HUES48 (cell line): ENCODE results near the gene DYNLT1.

Experiments
- H3K27ac ChIP-seq: one replicate; pipeline ENCODE4 v1.7.0; 2013; ENCODE audit warnings: low read depth, low read length, inconsistent platforms
- H3K27me3 ChIP-seq: 2 replicates; pipeline ENCODE4 v1.6.1; 2013; ENCODE audit warnings: mild to moderate bottlenecking, low read length; ENCODE audit not compliant: control insufficient read depth, insufficient read depth
- H3K36me3 ChIP-seq: 2 replicates; pipeline ENCODE4 v1.6.1; 2013; ENCODE audit warnings: low read length; ENCODE audit not compliant: control insufficient read depth, insufficient read depth
- H3K4me1 ChIP-seq: 2 replicates; pipeline ENCODE4 v1.6.1; 2013; ENCODE audit warnings: mild to moderate bottlenecking, low read length; ENCODE audit not compliant: control insufficient read depth, insufficient read depth
- H3K4me3 ChIP-seq: 2 replicates; pipeline ENCODE4 v1.5.1; 2013; ENCODE audit warnings: mild to moderate bottlenecking, low read depth, low read length
- H3K9ac ChIP-seq: 2 replicates; pipeline ENCODE4 v1.6.1; 2013; ENCODE audit warnings: mild to moderate bottlenecking, low read depth, low read length, moderate library complexity
- H3K9me3 ChIP-seq: 2 replicates; pipeline ENCODE4 v1.6.1; 2013; ENCODE audit warnings: low read length; ENCODE audit not compliant: control insufficient read depth, insufficient read depth

Gene DYNLT1

DNA sequence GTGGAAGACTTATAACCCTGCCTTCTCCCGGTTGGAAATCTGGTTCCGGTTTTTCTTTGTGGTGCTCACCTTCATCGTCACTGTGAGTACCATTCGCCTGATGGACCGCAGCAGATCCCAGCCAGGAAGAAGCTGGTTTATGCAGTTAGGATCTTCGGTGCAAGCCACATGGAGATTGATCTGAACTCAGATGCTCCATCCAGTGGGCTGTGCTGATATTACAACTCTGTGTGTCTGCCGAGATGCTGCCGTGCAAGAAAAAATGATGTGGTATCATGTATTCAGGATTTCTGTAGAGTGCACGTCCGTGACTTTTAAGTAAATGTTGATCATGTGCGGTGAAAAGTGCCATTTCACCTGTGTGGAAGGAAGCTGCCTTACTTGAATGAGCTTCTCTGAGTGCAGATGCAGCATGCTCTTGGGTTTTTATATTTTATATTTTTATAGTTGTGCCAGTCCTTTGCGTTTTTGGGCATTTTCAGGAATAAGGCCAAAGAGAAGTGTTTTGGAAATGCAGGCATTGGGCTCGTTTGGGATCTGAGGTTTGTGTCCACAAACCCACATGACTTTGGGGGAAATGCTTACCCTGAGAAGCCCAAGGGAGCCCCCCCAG lies 39.2 kb downstream of the DYNLT1 start:
- Histone ChIP-seq H3K36me3 (peaks cover 71% of the 10 kb centered on the region), H3K27me3 (no peaks in the 10 kb centered on the region), H3K27ac (no peak overlapping the region)

DNA sequence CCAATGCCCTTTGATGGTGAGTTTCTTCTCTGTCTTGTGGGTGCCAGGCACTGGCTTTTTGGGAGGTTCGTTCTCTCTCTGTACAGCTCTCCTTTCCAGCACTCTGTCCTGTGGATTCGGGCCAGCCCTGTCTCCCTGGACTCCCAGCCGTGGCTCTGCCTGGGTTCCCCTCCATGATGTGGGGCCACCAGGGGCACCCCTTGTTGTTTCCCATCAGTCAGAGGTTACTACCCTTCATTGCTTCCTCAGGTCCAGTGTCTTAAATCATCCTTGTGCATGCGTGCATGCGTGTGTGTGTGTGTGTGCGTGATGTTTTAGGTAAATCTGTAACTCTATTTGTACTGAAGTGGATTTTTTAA lies 40.5 kb downstream of the DYNLT1 start:
- no peak overlapping the region for H3K9ac ChIP-seq
- H3K9me3 ChIP-seq, result no peaks in the 10 kb centered on the region
- H3K36me3 ChIP-seq, result peaks cover 70% of the 10 kb centered on the region
- H3K27ac ChIP-seq, result no peak overlapping the region
- H3K4me1 ChIP-seq, result no peaks in the 10 kb centered on the region
- no peaks in the 10 kb centered on the region for H3K27me3 ChIP-seq
- no peak overlapping the region for H3K4me3 ChIP-seq

More for the DNA sequence above, 39.2 kb downstream of the DYNLT1 start:
- H3K4me1 ChIP-seq, result no peaks in the 10 kb centered on the region
- H3K9ac ChIP-seq, result no peak overlapping the region
- H3K9me3 ChIP-seq, result no peaks in the 10 kb centered on the region
- no peak overlapping the region for H3K4me3 ChIP-seq

DNA sequence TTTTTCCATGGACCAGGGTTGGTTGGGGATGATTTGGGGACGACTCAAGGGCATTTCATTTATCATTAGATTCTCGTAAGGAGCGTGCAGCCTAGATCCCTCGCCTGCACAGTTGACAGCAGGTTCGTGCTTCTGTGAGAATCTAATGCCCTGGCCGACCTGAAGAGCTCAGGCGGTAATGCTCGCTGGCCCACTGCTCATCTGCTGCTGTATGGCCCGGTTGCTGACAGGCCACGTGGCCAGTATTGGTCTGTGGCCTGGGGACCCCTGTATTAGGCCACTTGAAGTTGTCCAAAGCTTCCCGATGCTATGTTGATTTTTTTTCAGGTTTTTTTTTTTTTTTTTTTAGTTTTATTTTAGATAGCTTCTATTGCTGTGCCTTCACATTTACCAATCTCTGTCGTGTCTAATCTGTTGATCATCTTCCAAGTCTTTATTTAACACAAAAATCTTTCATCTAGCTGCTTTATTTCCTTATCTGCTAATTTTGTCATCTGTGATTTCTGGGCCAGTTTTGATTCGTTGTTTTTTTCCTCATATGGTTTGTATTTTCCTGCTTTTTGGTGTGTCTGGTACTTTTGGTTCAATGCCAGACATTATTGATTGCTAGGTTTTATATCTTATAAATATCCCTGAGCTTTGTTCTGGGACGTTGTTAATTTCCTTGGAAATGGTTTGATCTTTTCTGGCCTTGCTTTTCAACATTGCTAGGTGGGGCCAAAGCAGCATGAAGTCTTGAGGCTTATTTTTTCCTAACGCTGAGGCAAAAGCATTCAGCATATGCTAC lies 41.1 kb downstream of the DYNLT1 start:
- H3K27ac ChIP-seq, result no peak overlapping the region
- peaks cover 66% of the 10 kb centered on the region for H3K36me3 ChIP-seq

DNA sequence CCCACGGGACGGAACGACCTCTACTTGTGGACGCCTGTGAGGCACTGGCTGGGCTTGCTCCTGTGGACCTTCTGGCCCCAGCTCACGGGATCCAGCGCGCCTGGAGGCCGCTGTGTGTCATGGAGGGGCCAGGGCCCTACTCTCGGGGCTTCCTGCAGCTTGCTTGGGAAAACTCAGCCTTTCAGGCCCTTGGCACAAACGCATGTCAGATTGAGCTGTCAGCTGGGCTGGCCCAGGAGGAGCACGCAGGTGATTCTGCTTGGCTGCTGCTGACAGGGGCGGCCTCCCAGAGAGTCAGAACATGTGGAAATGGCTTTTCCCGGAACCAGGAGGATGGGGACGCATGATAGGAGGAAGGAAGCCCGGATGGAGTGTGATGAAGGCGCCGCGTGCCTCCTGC lies 44.9 kb downstream of the DYNLT1 start:
- no peak overlapping the region for H3K27ac ChIP-seq
- H3K4me1 ChIP-seq, result no peaks in the 10 kb centered on the region
- H3K36me3 ChIP-seq, result peaks cover 66% of the 10 kb centered on the region
- H3K4me3 ChIP-seq, result no peak overlapping the region
- no peak overlapping the region for H3K9ac ChIP-seq
- no peaks in the 10 kb centered on the region for H3K9me3 ChIP-seq
- H3K27me3 ChIP-seq, result no peaks in the 10 kb centered on the region

More for the DNA sequence above, 41.1 kb downstream of the DYNLT1 start:
- Histone ChIP-seq H3K9me3 (no peaks in the 10 kb centered on the region), H3K4me1 (no peaks in the 10 kb centered on the region), H3K9ac (no peak overlapping the region), H3K4me3 (no peak overlapping the region), H3K27me3 (no peaks in the 10 kb centered on the region)

DNA sequence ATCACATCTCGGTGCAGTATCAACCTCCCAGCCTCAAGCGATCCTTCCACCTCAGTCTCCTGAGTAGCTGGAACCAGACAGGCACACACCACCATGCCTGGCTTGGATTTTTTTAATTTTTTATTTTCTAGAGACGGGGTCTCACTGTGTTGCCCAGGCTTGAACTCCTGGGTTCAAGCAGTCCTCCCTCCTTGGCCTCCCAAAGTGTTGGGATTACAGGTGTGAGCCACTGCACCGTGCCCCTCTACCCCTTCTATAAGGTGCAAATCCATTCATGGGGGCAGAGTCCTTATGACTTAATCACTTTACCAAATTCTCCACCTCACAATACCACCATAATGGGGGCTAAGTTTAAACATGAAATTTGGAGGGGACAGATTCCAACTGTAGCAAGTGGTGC lies 47.0 kb downstream of the DYNLT1 start:
- H3K36me3 ChIP-seq, result peaks cover 67% of the 10 kb centered on the region

DNA sequence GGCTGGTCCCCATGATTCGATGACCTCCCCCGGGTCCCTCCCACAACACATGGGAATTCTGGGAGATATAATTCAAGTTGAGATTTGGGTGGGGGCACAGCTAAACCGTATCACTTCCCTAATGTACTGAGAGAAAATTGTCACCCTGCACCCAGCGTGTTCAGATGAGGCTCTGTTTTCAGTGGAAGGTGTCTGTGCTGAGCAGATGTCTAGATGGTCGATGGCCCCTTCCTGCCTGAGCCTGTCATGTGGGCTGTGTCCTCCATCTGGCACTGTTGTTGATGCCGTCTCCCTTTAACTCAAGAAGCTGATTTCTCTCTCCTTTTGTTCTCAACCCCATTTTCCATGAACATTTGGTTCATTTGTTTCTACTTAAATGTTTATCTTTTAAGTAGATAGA lies 47.7 kb downstream of the DYNLT1 start:
- no peaks in the 10 kb centered on the region for H3K4me1 ChIP-seq
- H3K9me3 ChIP-seq, result no peaks in the 10 kb centered on the region
- H3K4me3 ChIP-seq, result no peak overlapping the region
- H3K27me3 ChIP-seq, result no peaks in the 10 kb centered on the region
- no peak overlapping the region for H3K27ac ChIP-seq
- peaks cover 70% of the 10 kb centered on the region for H3K36me3 ChIP-seq
- no peak overlapping the region for H3K9ac ChIP-seq

More for the DNA sequence above, 47.0 kb downstream of the DYNLT1 start:
- no peaks in the 10 kb centered on the region for H3K4me1 ChIP-seq
- H3K9ac ChIP-seq, result no peak overlapping the region
- H3K27ac ChIP-seq, result no peak overlapping the region
- no peaks in the 10 kb centered on the region for H3K9me3 ChIP-seq
- H3K27me3 ChIP-seq, result no peaks in the 10 kb centered on the region
- H3K4me3 ChIP-seq, result no peak overlapping the region

DNA sequence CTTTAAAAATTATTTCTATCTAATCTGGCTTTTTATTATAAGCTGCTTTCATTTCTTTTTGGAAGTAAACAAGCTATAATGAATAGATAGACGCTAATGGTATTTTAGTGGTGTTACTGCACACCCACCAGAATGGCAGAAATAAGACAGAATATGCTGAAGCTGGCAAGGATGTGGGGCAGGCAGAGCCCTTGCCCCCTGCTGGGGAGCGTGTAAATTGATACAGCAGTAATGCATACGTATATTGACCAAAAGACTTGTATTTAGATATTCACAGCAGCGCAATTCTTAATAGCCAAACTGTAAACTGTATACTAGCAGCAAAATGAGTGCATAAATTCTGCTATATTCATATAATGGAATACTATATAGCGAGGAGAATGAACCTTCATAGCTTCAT lies 49.3 kb downstream of the DYNLT1 start:
- Histone ChIP-seq H3K9me3 (no peaks in the 10 kb centered on the region), H3K27ac (no peak overlapping the region), H3K9ac (no peak overlapping the region), H3K27me3 (no peaks in the 10 kb centered on the region), H3K4me1 (no peaks in the 10 kb centered on the region), H3K36me3 (peaks cover 82% of the 10 kb centered on the region), H3K4me3 (no peak overlapping the region)

DNA sequence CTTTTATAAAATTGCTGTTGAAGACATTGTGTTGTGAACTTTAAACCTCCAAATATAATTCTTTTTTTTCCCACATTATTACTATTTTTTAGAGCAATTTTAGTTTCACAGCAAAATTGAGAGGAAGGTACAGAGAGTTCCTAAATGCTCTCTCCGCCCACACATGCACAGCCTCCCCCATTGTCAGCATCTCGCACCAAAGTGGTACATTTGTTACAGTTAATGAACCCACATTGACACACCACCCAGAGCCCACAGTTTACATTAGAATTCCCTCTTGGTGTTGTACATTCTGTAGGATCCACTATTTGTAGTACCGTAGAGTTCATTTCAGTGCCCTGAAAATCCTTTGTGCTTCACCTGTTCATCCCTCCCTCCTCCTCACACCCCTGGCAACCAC lies 50.9 kb downstream of the DYNLT1 start:
- H3K27me3 ChIP-seq, result no peaks in the 10 kb centered on the region
- no peak overlapping the region for H3K4me3 ChIP-seq
- H3K9me3 ChIP-seq, result no peaks in the 10 kb centered on the region
- no peaks in the 10 kb centered on the region for H3K4me1 ChIP-seq
- no peak overlapping the region for H3K9ac ChIP-seq
- no peak overlapping the region for H3K27ac ChIP-seq
- H3K36me3 ChIP-seq, result peaks cover 84% of the 10 kb centered on the region

DNA sequence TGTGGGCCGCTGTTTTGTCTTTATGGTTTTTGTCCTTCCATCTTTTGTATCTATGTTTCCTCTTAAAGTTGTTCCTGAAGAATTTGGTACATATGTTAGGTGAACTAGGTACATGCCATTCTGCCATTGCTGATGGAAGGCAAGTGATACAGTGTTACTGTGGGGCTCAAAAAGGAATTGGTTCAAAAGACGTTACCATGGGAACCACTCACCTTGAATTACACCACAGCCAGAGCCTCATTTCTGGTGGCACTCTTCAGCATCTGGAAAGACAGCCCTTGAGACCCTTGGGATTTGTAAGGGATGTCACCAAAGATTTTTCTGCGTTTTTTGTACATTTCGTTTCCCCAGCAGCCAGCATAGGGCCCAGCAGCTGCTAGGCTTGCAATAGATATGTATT lies 52.7 kb downstream of the DYNLT1 start:
- Histone ChIP-seq H3K9me3 (no peaks in the 10 kb centered on the region), H3K36me3 (peaks cover 84% of the 10 kb centered on the region), H3K4me1 (no peaks in the 10 kb centered on the region), H3K4me3 (no peak overlapping the region), H3K27ac (no peak overlapping the region), H3K27me3 (no peaks in the 10 kb centered on the region), H3K9ac (no peak overlapping the region)

DNA sequence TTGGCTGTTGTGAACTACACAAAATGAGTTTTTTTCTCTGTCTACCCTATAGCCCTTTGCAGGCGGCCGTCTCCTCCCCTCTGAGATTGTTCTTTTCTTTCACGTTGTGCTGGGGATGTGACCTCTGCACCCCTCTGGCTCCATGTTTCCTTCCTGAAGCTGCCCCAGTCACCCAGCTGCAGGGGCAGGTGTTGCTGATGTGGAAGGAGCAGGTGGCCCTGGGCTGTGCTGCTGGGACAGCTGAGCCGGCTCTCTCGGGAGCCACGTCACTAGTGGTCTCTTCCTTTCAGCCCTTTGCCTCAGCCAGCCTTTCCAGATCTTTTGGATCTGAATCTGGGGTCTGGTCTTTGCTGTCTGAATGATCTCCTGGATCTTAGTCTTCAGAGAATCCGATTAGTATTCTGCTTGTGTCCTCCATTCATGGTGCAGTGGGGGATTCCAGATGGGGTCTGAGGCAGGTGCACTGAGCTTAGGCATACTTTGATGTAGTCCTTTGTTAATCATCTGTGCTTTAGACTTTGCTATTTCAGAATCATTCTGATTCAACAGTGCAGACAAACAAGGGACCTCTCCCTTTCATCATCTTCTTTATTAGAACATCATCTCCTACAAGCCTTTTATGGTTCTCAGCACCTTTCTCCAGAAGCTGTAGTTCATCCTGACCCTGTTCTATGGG lies 53.3 kb downstream of the DYNLT1 start:
- Histone ChIP-seq H3K4me3 (no peak overlapping the region), H3K27me3 (no peaks in the 10 kb centered on the region), H3K9me3 (no peaks in the 10 kb centered on the region), H3K4me1 (no peaks in the 10 kb centered on the region), H3K27ac (no peak overlapping the region), H3K36me3 (peaks cover 85% of the 10 kb centered on the region), H3K9ac (no peak overlapping the region)

DNA sequence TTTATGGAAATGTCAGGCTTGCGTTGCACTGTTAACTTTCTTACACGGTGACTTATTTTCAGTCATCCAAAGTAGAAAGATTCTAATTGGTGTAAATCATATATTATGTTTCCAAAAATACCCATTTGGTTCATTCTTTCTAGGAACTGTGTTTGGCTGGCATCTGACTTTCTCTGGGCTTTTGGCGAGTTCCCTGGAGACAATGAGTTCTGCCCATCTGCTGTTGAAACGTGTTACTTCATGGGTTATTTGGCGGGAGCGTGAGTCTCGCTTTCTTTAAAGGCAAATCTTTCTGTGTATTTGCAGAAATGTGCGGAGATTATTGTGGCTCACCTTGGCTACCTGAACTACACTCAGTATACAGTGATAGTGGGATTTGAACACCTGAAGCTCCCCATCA lies 55.2 kb downstream of the DYNLT1 start:
- Histone ChIP-seq H3K36me3 (peaks cover 90% of the 10 kb centered on the region), H3K9me3 (no peaks in the 10 kb centered on the region), H3K27ac (no peak overlapping the region), H3K4me1 (no peaks in the 10 kb centered on the region), H3K9ac (no peak overlapping the region), H3K4me3 (no peak overlapping the region), H3K27me3 (no peaks in the 10 kb centered on the region)
